ENCODE data around the gene INMT. TPM values are rescaled to one million over a fixed set of nuclear protein-coding genes. Genes with fewer than 3 reads are reported as not detected.

INMT gene
- total and polyA plus RNA-seq, 2 of the 8 experiments (the other 6 are each of a cell fraction or from before 2014, with no cell fraction given): 0.60 to 0.94 TPM

- Histone ChIP-seq H3K9ac (replicated peaks in 1 of 4; ENCODE audit: extremely low read depth in 1 of 4, low read depth in 3 of 4, low read length in 3 of 4) (no peak overlapping the region), H3K4me1 (replicated peaks in 1 of 4; ENCODE audit: control insufficient read depth in 3 of 4, insufficient read depth in 4 of 4, low read length in 3 of 4) (peaks cover 0 to 2% (median under 1%) of the 10 kb centered on the region in 4 experiments; a peak in 3 of 7 replicates), H3K56ac (replicated peaks; ENCODE audit: insufficient read length, low read depth, low read length) (no peak overlapping the region), H3K36me3 (ENCODE audit: control insufficient read depth in 2 of 4, insufficient read depth in 4 of 4, low read length in 3 of 4) (0 out of 8 replicates have a peak, but pooled peaks cover 0 to 3% (median 0%) of the 10 kb centered on the region in 4 experiments), H2BK120ac (replicated peaks; ENCODE audit: low read depth, low read length) (no peak overlapping the region), H3K4me3 (ENCODE audit: extremely low read depth in 1 of 4, insufficient read depth in 2 of 4, low read depth in 3 of 4, low read length in 4 of 4) (no peak overlapping the region), H2AFZ (ENCODE audit: low read length) (no peak overlapping the region), H4K5ac (ENCODE audit: insufficient read length, low read depth, low read length) (no peak overlapping the region), H3K4ac (replicated peaks; ENCODE audit: insufficient read length, low read depth, low read length) (no peak overlapping the region), H2BK20ac (ENCODE audit: low read length) (no peak overlapping the region), H2BK5ac (ENCODE audit: low read depth, low read length) (no peak overlapping the region), H3K27me3 (replicated peaks in 1 of 4; ENCODE audit: control insufficient read depth in 3 of 4, extremely low read depth in 1 of 4, insufficient read depth in 3 of 4, low read length in 3 of 4) (no peaks in the 10 kb centered on the region), H4K20me1 (replicated peaks in 1 of 2; ENCODE audit: control insufficient read depth in 1 of 2, insufficient read depth in 2 of 2, low read length in 2 of 2) (peaks cover 0 to under 1% of the 10 kb centered on the region in 2 experiments), H3K14ac (ENCODE audit: insufficient read length) (no peak overlapping the region), H2BK12ac (ENCODE audit: low read depth, low read length) (no peak overlapping the region), H3K23me2 (ENCODE audit: low read depth, low read length) (peaks cover 6% of the 10 kb centered on the region; the same call in 1 of the 2 replicates), H3K4me2 (ENCODE audit: insufficient read depth in 1 of 2, low read depth in 2 of 2, low read length in 2 of 2) (no peak overlapping the region), H3K9me3 (ENCODE audit: insufficient read depth in 2 of 2, low read depth in 1 of 2, low read length in 1 of 2) (no peaks in the 10 kb centered on the region), H4K8ac (ENCODE audit: extremely low read depth, insufficient read depth, low read length) (no peak overlapping the region), H3K79me2 (ENCODE audit: control insufficient read depth in 1 of 2, insufficient read depth in 2 of 2, low read length in 2 of 2) (peaks cover 0 to 2% of the 10 kb centered on the region in 2 experiments; a peak in 1 of 4 replicates), H3K27ac (ENCODE audit: low read depth, low read length) (no peak overlapping the region), H2AK5ac (ENCODE audit: low read depth, low read length) (no peak overlapping the region), H3K18ac (ENCODE audit: extremely low read depth, low read length) (no peak overlapping the region), H2BK15ac (ENCODE audit: low read length) (no peak overlapping the region), H3K23ac (ENCODE audit: insufficient read length) (no peak overlapping the region), H3K79me1 (ENCODE audit: low read depth, low read length) (no peaks in the 10 kb centered on the region; the same call in 1 of the 2 replicates), H4K91ac (replicated peaks; ENCODE audit: insufficient read length, low read length) (no peak overlapping the region)
- DNase-seq (ENCODE audit: low read depth in 1 of 2, low spot score in 2 of 2): no peak
- CTCF ChIA-PET (ENCODE audit: partially characterized antibody): interaction anchor here (1.1 to 1.4 kb wide), 2 partner anchors 29 to 163 kb away, joined by 3 to 4 read pairs; no protein-coding TSS in a partner anchor
- TF ChIP-seq TBP (IDR thresholded peaks at IDR 0.05; ENCODE audit: low read depth, low read length) (no peak), HDAC2 (IDR thresholded peaks at IDR 0.05; ENCODE audit: borderline replicate concordance in 1 of 2, low read depth in 2 of 2, low read length in 2 of 2) (no peak), JUN (IDR thresholded peaks at IDR 0.05; ENCODE audit: low read depth, low read length) (no peak), RBBP5 (IDR thresholded peaks at IDR 0.05; ENCODE audit: borderline replicate concordance, low read depth, low read length) (no peak)
- POLR2A ChIA-PET (ENCODE audit: partially characterized antibody): interaction anchor here (1.6 kb wide), 1 partner anchor 8 kb away, joined by 3 read pairs; no protein-coding TSS in a partner anchor
- no peak for FAIRE-seq
Measured at GRCh38 chr7:30775992-30776391, 24.1 kb downstream of the INMT start.
